ENCODE data around the gene PRC1.

PRC1 gene

GRCh38 chr15:90989040-90989768 lies 5.1 kb downstream of the PRC1 start:
- no peak for DNase-seq (ENCODE audit: low spot score)

DNA sequence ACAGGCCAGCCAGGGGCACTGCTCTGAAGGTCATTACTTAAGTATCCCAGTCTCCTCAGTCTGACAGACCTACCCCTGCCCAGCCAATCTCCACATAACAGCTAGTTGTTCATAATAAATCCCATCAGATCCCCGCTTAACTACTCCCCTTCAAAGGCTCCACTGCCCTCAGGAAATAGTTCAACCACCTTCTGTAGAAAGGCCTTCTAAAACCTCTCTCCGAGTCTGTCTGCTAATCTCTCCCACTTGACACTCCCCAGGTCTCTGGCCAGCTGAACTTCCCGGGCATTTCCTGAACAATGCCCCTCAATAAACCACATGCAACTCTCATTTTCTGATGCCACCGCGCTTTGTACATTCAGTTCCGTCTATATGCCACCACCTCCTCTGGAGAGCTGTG lies 6.0 kb downstream of the PRC1 start:
- peak; percentile 15 for DNase-seq (ENCODE audit: low spot score)

- DNase-seq (ENCODE audit: low spot score) = no peak
These were observed 6.7 kb downstream of the PRC1 start for GRCh38 chr15:90987561-90988141.

GRCh38 chr15:90986790-90987507 lies 7.4 kb downstream of the PRC1 start:
- DNase-seq (ENCODE audit: low spot score) = no peak

- no peak for DNase-seq (ENCODE audit: low spot score)
These were observed 12.2 kb downstream of the PRC1 start for GRCh38 chr15:90982135-90982534.

DNA sequence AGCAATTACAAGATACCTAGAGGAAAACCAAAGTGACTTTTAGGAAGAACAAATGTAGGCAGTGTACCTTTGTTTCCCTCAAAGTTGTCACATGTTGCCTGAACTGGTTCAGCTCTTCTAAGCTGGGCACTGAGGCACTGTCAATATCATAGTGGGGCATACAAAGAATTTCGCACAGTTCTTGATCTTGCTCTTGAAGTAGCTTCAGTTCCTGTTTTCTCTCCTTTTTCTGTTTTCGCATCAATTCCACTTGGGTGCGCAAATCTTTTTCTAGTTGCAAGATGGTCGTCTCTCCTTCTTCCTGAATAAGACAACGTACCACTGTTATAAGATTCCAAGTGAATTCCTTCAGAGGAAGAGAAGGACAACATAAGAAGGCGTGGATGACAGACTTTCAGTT lies 12.7 kb downstream of the PRC1 start:
- no peak for DNase-seq (ENCODE audit: low spot score)

DNA sequence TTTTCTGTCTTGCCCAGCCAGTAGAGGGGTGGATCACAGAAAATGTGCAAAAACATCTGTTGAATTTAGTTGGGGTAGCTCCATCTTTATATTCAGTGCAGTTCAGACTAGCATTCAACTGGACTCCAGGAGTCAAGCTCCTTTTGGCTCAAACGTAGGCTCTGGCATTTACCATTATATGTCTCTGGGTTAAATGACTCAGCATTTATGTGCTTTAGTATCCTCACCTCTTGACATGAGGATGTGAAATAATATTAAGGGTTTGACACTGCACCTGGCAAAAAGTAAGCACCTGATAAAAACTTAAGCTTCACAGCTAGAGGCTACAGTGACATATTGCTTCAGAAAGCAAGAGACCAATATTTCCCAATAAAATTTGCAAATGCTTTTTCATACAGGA lies 14.8 kb downstream of the PRC1 start:
- no peak for DNase-seq (ENCODE audit: low spot score)

- DNase-seq (ENCODE audit: low spot score) = no peak
These were observed 20.1 kb downstream of the PRC1 start for GRCh38 chr15:90974216-90974615.

GRCh38 chr15:90972133-90972532 lies 22.2 kb downstream of the PRC1 start:
- DNase-seq (ENCODE audit: low spot score) = no peak

GRCh38 chr15:90970274-90970673 lies 24.1 kb downstream of the PRC1 start:
- no peak for DNase-seq (ENCODE audit: low spot score)

GRCh38 chr15:90968434-90968833 lies 25.9 kb downstream of the PRC1 start:
- DNase-seq (ENCODE audit: low spot score) = no peak

DNA sequence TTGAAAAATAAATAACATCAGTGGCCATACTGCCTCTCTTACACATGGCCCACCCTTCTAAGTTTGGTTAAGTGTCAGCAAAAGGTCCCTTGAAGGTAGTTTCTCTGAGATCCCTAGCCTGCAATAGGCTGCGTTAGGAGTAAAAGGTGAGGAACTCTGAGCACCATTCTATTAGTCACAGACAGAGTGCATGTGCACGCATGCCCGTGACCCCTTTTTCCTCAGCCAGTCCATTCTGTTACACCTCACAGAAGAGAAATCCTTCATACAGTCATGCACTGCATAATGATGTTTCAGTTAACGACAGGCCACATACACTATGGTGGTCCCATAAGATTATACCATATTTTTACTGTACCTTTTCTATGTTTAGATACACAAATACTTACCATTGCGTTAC lies 27.1 kb downstream of the PRC1 start:
- no peak for DNase-seq (ENCODE audit: low spot score)

DNA sequence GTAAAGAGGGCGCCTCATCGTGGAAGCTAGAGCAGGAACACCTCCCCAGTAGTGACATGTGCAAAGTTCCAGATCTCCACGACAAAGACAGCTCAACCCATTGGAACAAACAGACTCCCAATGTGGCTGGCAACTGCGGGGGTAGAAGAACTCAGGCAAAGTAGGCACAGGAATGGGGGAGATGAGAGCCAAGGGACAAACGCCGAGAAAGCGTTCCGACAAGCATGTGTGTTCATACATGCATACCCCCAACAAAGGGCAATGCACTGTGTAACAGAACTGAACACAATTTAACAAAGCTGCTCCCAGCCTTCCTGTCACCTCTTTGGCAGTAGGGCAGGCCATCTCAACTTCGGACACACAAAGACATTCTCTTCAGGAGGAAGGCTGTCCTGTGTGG lies 28.1 kb downstream of the PRC1 start:
- no peak for DNase-seq (ENCODE audit: low spot score)

- DNase-seq (ENCODE audit: low spot score) = no peak
These were observed 32.3 kb downstream of the PRC1 start for GRCh38 chr15:90962021-90962420.

DNA sequence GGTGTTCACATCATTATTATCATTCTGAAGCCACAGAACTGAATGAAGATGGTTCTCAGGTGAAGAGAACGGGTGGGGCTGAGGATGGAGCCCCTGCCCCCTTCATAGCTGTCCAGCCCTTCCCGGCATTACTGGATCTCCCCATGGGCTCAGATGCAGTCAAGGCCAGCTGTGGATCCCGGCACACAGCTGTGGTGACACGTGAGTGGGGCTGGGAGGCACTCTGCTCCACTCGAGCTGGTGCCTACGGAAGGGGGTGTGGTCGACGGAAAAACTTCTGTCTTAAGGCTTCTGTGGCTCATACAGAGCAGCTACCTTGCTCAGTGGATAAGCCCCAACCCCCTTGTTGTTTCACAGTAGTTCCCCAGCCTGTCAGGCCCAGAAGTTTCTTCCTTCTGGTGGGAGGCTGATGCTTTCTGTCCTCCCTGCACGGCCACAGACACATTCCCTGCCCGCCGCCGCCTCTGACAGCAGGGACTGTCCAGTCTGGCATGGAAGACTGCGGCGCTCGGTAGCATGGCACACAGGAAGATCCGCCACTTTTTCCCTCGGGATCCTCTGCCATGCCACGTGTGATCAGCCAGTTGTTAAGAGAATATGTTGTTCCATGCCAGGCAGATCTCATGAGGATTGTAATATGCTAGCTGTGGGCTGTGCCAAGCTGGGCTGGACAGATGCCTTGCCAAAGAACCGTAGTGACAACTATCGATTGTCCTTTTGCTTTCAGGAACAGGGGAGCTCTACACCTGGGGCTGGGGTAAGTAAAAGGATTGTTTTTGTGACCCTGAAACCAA lies 33.8 kb downstream of the PRC1 start:
- no peak for DNase-seq (ENCODE audit: low spot score)

DNA sequence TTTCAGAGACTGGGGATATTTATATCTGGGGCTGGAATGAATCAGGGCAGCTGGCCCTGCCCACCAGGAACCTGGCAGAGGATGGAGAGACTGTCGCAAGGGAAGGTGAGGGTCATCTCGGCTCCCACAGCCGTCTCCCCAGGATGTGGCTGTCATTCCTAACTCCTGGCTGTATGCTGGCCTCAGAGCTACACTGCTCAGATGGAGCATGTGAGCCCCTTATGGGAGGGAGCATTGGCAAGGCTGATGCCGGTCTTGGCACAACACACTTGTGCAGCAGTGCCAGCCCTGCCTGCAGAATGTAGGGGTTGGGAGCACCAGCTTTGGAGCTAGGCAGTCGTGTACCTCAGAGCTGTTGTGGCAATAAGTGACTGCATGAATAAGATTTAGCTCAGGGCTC lies 34.4 kb downstream of the PRC1 start:
- DNase-seq (ENCODE audit: low spot score) = no peak

GRCh38 chr15:90959028-90959595 lies 35.2 kb downstream of the PRC1 start:
- DNase-seq (ENCODE audit: low spot score) = no peak

DNA sequence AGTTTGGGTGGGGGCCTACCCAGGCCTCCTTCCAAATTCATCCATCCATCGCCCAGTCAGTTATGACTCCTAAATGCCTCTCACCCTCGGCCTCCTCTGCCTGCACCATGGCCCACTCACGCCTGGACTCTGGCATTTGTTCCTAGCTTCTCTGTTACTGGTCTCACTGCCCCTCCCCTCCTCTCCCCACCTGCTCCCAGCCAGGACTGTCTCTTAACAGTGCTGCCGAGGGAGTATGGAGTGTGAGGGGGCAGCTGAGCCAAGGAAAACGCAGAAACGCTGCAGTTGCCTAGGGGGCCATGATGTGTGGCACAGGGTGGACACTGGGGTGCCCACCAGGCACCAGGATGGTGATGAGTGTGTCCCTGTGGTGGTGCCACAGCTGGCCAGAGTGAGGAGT lies 36.5 kb downstream of the PRC1 start:
- DNase-seq (ENCODE audit: low spot score) = no peak

DNA sequence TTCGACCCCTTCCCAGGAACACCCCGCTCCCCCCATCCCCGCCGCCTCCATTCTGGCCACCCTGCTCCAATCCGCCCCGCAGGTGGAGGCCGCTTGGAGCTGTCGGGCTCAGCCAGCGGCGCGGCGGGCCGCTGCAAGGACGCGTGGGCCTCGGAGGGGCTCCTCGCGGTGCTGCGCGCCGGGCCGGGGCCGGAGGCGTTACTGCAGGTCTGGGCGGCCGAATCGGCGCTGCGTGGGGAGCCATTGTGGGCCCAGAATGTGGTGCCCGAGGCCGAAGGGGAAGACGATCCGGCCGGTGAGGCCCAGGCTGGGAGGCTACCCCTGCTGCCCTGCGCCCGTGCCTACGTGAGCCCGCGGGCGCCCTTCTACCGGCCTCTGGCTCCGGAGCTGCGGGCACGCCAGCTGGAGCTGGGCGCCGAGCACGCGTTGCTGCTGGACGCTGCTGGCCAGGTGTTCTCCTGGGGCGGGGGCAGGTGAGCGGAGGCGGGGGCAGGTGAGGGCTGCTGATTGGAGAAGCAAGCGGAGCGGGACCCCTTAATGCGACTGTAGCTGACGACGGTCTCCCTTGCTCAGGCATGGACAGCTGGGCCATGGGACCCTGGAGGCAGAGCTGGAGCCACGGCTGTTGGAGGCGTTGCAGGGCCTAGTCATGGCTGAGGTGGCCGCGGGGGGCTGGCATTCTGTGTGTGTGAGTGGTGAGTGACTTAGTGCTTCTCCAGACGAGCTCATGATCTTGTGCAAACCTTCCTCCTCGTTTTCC lies 37.1 kb downstream of the PRC1 start:
- no peak for DNase-seq (ENCODE audit: low spot score)

GRCh38 chr15:90956274-90957030 lies 37.9 kb downstream of the PRC1 start:
- no peak for DNase-seq (ENCODE audit: low spot score)
